ENCODE measurements around the gene PICALM.

DNA sequence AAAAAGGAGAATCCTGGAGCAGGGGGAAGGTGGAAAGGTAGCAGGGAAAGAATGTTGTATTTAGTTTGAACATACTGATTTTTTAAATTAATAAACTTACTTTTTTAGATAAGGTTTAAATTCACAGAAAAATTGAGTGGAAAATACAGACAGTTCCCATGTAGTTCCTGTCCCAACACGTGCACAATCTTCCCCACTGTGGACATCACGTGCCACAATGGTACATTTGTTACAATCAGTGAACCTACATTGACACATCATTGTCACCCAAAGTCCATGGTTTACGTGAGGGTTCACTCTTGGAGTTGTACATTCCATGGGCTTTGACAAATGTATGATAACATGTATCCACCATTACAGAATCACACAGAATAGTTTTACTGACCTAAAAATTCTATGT, 10.5 kb upstream of the PICALM start:
- TF ChIP-seq, protein P1, sequence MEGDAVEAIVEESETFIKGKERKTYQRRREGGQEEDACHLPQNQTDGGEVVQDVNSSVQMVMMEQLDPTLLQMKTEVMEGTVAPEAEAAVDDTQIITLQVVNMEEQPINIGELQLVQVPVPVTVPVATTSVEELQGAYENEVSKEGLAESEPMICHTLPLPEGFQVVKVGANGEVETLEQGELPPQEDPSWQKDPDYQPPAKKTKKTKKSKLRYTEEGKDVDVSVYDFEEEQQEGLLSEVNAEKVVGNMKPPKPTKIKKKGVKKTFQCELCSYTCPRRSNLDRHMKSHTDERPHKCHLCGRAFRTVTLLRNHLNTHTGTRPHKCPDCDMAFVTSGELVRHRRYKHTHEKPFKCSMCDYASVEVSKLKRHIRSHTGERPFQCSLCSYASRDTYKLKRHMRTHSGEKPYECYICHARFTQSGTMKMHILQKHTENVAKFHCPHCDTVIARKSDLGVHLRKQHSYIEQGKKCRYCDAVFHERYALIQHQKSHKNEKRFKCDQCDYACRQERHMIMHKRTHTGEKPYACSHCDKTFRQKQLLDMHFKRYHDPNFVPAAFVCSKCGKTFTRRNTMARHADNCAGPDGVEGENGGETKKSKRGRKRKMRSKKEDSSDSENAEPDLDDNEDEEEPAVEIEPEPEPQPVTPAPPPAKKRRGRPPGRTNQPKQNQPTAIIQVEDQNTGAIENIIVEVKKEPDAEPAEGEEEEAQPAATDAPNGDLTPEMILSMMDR (IDR thresholded peaks at IDR 0.05; ENCODE audit: extremely low read depth in 1 of 2, insufficient read depth in 1 of 2, low read depth in 1 of 2, low read length in 2 of 2), result no peak
- TF ChIP-seq POLR2A (IDR thresholded peaks at IDR 0.05; ENCODE audit: low read depth, low read length) (no peak), EZH2 (IDR thresholded peaks at IDR 0.05; ENCODE audit: borderline replicate concordance, low read depth, low read length, severe bottlenecking) (no peak), MYC (IDR thresholded peaks at IDR 0.05; ENCODE audit: low read depth, low read length) (no peak), POLR2AphosphoS5 (IDR thresholded peaks at IDR 0.05; ENCODE audit: insufficient read depth, low read depth, low read length) (no peak), FOS (IDR thresholded peaks at IDR 0.05; ENCODE audit: borderline replicate concordance, insufficient read depth, low read length) (no peak)

Data from endothelial cell of umbilical vein (primary cell).